HG02610 (cell line): ENCODE measurements around the gene GTF3C1.

Source experiments
- ATAC-seq: cut with Tn5 transposase; IDR thresholded peaks from one replicate; pipeline ENCODE4 v1.9.1; 2021; ENCODE audit warnings: mild to moderate bottlenecking, moderate library complexity; ENCODE audit not compliant: unreplicated experiment

The GTF3C1 gene

DNA sequence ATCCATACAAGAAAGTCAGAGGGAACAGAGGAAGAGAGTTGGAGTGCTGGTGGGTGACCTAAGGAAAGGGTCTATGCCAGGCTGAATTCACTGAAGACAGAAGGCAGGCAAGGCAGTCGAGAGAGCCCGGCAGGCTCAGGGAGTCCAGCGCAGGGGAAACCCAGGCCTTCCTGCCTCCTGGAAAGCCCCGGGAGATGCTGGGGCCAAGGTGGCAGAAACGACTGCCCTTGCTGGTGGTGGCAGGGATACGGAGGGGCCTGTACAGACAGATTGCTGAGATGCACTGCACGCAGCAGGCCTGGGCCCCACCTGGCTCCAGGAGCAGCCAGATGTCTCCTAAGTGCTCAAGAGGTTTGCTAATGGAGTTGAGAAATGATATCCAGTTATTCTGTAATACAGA is 59.8 kb downstream of the GTF3C1 start:
- no peak for ATAC-seq

- no peak for ATAC-seq
Observed at GRCh38 chr16:27489421-27489820, 60.3 kb downstream of the GTF3C1 start.

DNA sequence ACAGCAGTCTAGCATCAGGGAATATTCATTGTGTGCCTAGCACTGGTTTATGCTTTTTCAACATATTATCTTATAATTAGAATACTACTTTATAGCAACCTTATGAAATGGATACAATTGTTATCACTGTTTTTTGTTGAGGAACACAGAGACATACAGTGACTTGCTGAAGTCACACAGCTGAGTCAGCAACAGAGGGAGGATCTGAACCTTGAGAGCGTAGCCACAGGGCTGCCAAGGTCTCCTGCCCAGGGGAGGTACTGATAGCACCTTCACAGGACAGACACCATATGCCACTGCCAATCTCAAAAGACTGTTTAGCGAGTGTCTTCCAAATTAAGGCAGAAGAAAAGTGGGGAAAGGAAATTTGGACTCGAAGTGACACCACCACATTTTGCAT is 63.0 kb downstream of the GTF3C1 start:
- no peak for ATAC-seq

DNA sequence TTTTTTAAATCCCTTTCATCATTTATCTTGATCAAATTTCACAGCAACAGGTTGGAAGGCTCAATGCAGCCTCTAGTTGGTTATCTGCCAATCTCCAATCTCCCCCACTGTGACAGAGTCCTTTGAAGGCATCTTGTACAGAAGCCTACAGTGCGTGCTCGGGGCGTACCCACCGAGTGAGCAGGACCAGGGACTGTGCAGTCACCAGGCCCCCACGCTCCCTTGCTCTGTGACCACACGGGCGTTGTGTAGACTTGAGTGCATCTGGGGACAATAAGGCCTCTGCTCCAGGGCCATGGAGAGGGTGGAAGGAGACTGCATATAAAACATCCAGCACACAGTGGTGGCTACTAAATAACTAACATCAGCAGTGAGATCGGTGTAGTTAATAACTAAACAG is 63.4 kb downstream of the GTF3C1 start:
- no peak for ATAC-seq

DNA sequence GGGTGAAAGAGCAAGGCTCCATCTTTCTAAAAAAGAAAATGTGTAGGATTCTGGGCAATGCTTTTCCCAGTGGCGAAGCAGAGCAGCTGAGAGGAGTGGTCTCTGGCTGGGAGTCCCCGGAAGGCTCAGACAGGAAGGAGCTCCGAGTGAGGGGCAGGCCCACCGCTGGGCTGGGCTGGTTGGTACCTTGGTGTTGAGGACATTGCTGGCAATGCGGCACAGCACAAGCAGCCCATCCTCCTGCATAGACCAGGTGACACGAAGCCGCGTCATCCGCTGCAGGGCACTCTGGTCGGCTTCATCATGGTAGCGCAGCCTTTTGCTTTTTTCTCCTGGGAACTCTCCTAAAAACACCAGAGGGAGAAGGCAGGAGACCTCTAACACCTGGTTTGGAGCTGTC is 63.9 kb downstream of the GTF3C1 start:
- no peak for ATAC-seq

GRCh38 chr16:27485126-27485525 is 64.6 kb downstream of the GTF3C1 start:
- ATAC-seq: no peak

GRCh38 chr16:27483624-27484023 is 66.1 kb downstream of the GTF3C1 start:
- ATAC-seq: no peak

DNA sequence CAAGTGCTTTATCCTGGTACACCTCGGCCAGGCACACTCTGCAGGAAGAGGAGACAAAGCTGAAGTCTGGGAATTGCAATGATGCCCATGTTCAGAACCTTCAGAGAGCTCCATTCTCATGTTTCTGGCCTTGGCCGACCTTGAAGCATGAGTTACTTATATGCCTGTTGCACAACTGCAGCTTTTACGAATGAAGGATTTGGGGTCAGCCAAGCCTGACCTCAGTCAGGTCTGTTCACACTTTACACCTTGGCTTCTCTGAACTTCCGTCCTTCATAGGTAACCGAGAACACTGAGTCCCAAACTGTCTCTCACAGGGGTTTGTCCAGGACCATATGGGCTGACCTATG is 66.7 kb downstream of the GTF3C1 start:
- no peak for ATAC-seq

DNA sequence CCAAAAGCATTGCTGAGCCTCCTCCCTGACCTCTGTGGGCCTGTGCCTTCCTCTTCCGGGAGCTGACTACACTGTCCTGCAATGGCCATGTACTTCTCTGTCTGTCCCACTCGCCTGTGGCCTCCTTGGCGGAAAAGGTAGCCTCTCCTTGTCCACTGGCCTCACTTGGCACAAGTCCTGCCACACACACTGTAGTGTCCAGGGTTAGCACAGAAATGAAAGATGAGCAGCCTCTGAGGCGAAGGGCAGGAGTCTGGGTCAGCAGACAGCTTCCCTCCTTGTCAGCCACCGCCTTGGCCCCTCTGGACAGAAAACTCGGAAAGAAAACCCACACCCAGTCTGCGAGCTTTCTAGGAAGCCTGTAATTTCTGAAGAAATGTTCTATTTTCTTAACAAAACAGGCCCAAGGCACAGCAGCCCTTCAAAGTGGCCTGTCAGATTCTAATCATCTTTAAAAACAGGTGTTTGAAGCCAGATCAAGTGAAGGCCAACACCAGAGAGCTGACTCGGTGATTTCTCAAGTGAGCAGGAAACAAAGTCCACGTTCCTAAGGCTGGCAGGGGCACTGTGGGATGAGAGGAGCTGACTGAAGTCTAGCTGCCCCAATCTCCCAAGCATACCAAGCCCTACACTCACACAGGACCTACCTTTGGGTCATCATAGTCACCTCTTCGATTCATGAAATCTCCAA is 67.2 kb downstream of the GTF3C1 start:
- ATAC-seq: no peak

GRCh38 chr16:27481282-27481934 is 68.3 kb downstream of the GTF3C1 start:
- no peak for ATAC-seq

DNA sequence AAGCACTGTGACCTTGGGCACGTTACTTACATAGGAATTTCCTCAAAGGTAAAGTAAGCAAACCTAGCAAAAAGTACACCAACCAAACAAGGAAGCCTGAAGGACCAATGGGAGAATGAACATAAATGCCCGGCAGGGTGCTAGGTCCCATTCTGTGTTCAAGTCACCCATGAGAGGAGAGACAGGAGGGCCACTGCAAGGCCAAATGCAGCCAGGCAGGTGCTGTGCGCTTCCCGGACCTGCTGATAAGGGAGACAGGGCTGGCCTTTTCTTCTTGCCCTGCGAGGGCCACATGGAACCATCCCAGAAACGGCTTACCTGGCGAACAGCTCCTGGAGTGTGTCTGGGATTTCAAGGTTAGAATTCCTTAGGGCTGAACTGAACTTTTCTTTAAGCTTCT is 69.0 kb downstream of the GTF3C1 start:
- ATAC-seq: no peak

DNA sequence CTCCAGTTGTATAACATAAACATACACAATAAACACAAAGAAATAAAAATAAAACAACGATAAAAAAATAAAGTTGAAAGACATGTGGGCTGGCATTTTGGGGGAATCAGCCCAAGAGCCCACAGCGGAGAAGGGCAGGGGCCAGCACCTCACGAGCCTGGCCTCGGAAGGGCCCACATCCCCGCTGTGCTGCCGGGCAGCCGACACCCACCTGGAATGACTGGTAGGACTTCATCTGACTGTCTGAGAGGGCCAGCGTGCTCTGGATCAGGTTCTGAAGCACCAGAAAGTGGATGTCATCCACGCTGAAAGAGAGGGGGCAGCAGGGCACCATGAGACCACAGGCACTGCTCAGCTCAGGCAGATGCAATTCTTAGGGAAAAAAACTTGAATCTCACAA is 73.5 kb downstream of the GTF3C1 start:
- no peak for ATAC-seq

GRCh38 chr16:27475561-27475960 is 74.2 kb downstream of the GTF3C1 start:
- ATAC-seq: no peak

GRCh38 chr16:27474921-27475320 is 74.8 kb downstream of the GTF3C1 start:
- no peak for ATAC-seq

DNA sequence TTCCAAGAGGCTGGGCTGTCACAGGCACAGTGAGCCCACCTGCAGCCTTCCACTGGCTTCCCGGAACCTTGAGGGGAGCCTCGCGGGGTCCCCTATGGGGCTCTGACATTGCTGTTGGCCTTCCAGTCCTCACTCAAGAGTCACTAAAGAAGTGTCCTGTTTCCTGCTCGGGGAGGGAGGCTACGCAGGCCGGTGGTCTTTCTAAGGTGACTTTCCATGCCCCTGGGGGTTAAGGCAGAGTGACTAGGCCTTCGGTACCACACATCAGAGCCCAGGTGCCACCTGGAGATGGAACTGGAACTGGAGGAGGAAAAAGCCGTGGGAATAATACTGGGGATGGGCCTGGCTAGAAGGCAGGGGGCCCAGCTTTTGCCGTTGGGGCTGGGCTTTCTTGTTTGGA is 75.7 kb downstream of the GTF3C1 start:
- ATAC-seq: no peak

DNA sequence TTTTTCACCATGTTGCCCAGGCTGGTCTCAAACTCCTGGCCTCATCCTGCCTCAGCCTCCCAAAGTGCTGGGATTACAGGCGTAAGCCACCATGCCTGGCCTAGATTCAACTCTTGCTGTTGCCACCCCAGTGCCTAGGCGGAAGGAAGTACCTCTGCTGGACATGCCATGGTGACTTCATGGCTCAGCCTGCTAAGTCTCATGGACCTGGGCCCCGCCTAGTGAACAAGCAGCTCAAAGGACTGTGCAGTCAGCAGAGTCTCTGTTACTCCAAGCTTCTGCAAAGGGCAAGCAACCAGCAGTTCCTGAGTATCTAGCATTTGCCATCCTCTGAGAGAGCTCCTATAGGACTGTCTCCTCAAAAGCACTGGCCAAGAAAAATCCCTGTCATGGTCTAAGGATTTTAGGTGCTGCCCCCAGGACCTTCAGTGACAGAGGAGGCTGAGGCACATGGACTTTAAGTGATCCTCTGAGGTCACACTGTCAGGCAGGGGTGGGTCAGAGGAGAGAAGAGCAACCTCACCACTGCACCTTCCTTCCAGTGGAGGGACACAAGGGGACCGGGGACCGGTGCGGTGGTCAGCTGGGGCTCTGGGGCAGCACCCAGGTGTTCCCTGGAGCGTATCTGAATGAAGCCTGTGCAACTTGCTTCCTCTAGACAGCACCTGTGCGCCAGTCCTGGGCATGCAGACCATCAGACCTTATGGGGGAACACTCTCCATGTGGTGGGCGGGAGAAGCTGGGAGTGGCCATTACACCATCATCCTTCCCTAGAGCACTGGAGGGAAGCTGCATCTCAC is 76.4 kb downstream of the GTF3C1 start:
- no peak for ATAC-seq

DNA sequence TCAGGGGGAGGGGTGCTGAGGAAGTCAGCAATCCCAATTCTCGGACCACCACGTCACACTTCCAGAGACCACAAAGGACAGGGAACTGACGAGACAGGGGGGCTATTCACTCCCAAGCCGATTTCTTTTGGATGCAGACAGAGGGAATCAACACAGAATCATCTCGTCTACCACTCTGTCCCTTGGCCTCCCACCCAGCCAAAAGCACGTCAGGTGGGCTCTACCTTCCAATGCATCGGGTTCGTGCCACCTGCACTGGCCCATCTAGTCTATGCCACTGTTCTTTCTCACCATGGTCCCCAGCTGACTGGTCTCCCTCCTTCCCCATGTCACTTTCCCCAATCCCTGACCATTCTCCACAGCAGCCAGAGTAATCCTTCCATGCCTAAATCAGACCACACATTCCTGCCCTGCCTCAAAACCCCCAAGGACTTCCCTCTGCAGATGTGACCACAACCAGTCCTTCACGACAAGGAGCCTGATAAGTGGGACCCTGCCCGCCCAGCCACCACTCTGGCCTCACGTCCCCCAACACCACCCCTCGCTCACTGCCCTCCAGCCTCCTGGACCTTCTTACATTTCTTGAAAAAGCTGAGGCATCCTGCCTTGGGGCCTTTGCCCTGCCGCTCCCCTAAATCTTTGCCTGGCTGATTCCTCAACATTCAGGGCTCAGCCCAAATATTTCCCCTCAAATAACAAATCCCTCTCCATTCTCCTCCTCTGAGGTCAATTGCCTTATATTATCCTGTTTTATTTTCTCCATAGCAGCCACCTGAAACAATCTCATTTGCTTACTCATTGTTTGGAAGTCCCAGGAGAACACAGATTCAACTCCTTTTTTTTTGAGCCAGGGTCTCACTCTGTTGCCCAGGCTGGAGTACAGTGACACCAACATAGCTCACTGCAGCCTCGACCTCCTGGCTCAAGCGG is 77.4 kb downstream of the GTF3C1 start:
- ATAC-seq: no peak

- no peak for ATAC-seq
Observed at GRCh38 chr16:27471661-27472060, 78.1 kb downstream of the GTF3C1 start.

GRCh38 chr16:27470567-27471431 is 78.9 kb downstream of the GTF3C1 start:
- no peak for ATAC-seq

- no peak for ATAC-seq
Observed at GRCh38 chr16:27468941-27469531, 80.7 kb downstream of the GTF3C1 start.
